Cerebellar nuclear complex (tissue), 1 donor: ENCODE measurements around the gene SPRR2D.
"Not testable (repeated sequence)": the region's sequence is repeated elsewhere in the genome, so short reads cannot be mapped to it uniquely, and the experiment has no call there.

Source experiments
- DNase-seq, 2 experiments: peaks; one replicate each; lab custom pipeline; 2025; lab: John Stamatoyannopoulos, UW

The SPRR2D gene

DNA sequence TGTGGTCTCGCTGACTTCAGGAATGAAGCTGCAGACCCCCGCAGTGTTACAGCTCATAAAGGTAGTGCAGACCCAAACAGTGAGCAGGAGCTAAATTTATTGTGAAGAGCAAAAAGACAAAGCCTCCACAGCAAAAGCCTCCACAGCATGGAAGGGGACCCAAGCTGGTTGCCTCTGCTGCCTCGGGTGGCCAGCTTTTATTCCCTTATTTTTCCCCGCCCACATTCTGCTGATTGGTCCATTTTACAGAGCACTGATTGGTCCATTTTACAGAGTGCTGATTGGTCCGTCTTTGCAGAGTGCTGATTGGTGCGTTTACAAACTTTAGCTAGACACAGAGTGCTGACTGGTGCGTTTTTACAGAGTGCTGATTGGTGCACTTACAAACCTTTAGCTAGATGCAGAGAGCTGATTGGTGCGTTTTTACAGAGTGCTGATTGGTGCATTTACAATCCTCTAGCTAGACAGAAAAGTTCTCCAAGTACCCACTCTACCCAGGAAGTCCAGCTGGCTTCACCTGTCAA lies 29.6 kb downstream of the SPRR2D start:
- DNase-seq, result not testable (repeated sequence)

DNA sequence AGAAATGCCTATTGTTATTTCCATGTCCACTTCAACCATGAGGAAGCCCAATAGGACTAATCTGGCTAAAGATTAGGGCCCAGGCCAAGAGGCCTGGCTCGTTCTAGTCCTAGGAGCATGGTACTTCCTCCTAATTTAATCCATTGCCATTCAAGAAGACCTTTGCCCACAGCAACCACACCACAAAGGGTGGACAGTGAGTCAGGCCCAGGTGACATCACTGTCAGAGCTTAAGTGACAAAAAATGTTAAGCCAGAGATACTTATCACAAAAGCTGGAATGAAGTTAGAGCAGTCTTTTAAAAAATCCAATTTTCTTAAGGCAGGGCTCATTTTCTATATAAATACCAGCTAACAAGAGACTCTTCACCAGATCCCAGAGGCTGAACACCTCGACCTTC lies 39.5 kb downstream of the SPRR2D start, which contains the start of gene SPRR3:
Gene SPRR3, plus strand, starts transcription at position 368 of the 400 bp plus-strand sequence. CDS start 1,272 bp downstream, outside the sequence.
- no peak for DNase-seq

DNA sequence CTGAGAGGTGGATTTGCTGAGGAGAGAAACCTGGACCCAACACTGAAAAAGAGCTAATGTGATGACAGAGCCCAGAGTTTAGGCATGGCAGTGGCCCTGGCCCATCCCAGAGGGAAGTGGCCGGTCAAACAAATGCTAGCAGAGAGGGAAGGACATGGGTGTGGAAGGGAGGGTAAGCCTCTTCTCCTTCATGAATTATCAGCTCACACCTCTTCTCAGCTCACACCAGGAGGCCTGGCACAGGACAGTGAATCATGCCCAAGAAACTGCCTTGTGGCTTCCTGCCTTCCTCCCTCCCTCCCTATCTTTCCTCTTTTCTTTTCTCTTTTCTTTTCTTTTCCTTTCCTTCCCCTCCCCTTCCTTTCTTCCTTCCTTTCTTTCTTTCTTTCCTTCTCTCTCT lies 40.6 kb downstream of the SPRR2D start:
- DNase-seq, result no peak

DNA sequence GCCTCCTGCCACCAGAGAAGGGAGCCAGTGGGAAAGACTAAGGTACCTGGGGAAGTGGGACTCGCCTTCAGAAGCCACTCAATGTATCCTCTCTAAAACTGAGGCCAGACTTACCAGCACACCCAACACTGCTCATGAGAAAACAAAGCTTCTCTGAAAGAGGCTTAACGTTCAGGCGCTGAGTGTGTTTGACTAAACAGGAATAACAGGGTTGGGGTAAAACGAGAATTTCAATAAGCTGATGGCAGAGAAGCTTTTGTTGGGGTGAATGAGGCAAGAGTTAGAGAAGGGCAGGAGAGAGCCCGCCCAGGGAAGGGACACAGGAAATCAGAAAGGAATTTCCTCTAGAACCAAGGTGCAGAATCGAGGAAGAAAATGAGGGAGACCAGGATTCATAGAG lies 41.1 kb downstream of the SPRR2D start:
- DNase-seq, result no peak

DNA sequence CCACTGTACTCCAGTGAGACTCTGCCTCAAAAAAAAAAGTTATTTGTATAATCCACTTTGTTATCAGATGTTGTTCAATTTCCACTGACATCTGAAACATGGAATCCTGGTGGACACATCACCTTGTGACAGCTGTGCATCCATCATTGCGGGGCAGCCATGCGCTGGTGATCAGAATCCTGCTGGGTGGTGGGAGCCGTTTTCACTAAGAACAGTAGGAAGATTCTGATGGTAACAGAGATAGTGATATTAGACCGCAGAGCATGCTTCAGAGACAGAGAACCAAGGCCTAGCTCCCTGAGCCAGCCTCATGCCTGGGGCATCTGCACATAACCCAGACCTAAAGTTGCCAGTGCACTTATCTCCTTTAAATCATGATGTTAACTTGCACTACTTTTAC lies 42.4 kb downstream of the SPRR2D start:
- no peak for DNase-seq

DNA sequence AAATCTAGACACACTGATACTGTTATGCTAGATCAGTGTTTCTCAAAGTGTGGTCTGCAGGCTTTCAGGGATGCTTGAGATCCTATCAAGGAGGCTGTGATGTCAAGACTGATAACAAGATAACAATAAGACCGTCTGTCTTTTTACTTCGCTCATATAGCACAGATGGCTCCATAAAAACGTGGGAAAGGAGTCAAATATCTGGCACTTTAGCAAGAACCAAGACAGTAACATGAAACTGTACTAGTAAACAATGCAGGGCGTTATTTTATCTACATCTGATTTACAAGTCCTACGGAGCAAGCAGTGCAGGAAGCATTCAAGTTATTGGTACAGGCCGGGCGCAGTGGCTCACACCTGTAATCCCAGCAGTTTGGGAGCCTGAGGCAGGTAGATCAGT lies 43.0 kb downstream of the SPRR2D start:
- no peak for DNase-seq

DNA sequence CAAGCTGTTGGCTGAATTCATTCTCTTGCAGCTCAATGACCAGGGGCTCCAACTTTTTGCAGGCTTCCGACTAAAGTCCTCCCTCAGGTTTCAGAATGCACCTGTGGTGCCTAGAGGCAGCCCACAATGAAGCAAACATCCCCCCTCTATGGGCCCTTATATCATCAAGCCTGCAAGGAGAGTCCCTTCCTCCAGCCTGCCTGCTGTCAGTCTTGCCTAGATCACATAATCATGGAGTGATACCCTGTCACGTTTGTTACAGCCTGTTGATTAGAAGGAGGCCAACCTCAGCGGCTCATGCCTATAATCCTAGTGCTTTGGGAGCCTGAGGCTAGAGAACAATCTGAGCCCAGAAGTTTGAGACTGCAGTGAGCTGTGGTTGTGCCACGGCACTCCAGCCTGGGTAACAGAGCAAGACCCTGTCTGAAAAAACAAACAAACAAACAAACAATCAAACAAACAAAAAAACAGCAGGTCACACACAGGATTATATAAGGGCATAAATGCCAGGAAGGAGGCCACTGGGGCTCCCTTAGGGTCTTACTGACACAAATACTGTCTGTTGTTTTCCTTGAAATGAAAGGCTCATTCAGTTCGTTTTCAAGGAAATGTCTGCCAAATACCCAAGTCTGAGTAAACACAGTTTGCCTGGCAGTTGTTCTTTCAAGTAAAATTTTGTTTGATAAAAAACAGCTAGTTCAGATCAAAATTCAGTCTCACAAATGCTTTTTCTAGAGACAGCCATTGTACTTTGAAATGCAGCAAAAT lies 44.1 kb downstream of the SPRR2D start:
- no peak for DNase-seq

DNA sequence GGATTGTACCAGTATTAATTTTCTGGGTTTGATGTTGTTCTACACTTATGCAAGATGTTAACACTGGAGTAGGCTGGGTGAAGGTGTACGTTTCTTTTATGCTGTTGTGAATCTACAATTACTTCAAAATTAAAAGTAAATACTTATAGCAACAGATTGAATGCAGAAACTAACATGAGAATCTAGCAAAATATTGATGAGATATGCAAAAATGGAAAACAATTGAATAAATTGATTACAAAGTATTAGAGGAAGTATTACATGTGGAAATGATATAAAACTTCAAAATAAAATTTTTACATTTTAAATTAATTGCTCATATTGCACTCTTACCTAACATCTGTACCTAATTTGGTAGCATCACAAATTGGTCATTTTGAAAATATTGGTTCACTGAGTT lies 45.1 kb downstream of the SPRR2D start:
- DNase-seq, result no peak

DNA sequence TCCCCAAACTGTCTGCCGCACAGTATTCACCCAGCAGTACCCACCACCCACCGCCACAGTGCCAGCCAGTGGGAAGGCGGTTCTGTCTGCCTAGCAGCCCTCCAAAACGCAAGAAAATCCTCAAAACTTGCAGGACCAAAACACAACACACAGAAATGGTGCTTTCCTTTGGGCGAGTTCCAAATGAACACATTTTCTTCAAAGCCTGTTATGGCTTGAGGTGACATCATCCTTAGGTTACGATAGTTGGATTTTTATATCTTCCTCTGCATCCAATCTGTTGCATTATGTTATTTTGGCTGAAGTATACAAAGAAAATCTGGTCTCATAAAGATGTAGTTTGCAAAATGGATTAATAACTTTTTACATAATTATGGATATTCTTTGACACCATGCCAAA lies 47.7 kb downstream of the SPRR2D start:
- DNase-seq, result no peak
